Measurements from ENCODE around the gene CEACAM18.
"Not testable (repeated sequence)": the region's sequence is repeated elsewhere in the genome, so short reads cannot be mapped to it uniquely, and the experiment has no call there.

Gene CEACAM18

GRCh38 chr19:51493776-51494175, 15.4 kb downstream of the CEACAM18 start:
- DNase-seq (ENCODE audit: low read depth in 3 of 3): no peak

- no peak for DNase-seq (ENCODE audit: low read depth in 3 of 3)
Observed at GRCh38 chr19:51497666-51498065, 19.3 kb downstream of the CEACAM18 start.

DNA sequence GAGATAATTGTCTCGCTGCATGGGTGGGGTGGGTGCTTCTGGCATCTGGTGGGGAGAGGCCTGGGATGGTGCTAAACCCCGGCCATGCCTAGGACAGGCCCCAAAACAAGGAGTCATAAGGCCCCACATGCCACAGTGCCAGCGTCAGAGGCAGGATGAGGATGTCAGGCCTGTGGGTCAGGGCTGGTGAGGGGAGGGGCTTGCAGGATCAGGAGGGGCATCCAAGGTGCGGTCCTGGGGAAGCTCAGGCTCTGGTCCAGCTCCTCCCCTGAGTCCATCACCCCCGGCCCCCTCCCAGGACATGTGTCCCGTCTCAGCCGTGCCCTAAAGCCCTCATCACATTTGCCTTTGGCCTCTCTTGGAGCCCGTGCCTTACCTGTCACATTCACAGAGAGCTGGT, 22.6 kb downstream of the CEACAM18 start:
- not testable (repeated sequence) for DNase-seq (ENCODE audit: low read depth in 3 of 3)

- peak in 2 of 3 donors; percentile 7 to 19 for DNase-seq (ENCODE audit: low read depth in 3 of 3)
Observed at GRCh38 chr19:51501594-51502263, 23.4 kb downstream of the CEACAM18 start, which contains the start of gene SIGLEC12. Gene SIGLEC12, minus strand, starts transcription at chr19:51501800. Its CDS starts 67 bp downstream, at chr19:51501733.

GRCh38 chr19:51503286-51503817, 25.0 kb downstream of the CEACAM18 start:
- DNase-seq (ENCODE audit: low read depth in 3 of 3): no peak

GRCh38 chr19:51503896-51504295, 25.6 kb downstream of the CEACAM18 start:
- no peak for DNase-seq (ENCODE audit: low read depth in 3 of 3)

GRCh38 chr19:51505904-51506303, 27.6 kb downstream of the CEACAM18 start:
- DNase-seq (ENCODE audit: low read depth in 3 of 3): no peak

- no peak for DNase-seq (ENCODE audit: low read depth in 3 of 3)
Observed at GRCh38 chr19:51507192-51507591, 28.9 kb downstream of the CEACAM18 start.

GRCh38 chr19:51507640-51508058, 29.3 kb downstream of the CEACAM18 start:
- no peak for DNase-seq (ENCODE audit: low read depth in 3 of 3)

GRCh38 chr19:51508059-51508733, 29.9 kb downstream of the CEACAM18 start:
- DNase-seq (ENCODE audit: low read depth in 3 of 3): no peak

DNA sequence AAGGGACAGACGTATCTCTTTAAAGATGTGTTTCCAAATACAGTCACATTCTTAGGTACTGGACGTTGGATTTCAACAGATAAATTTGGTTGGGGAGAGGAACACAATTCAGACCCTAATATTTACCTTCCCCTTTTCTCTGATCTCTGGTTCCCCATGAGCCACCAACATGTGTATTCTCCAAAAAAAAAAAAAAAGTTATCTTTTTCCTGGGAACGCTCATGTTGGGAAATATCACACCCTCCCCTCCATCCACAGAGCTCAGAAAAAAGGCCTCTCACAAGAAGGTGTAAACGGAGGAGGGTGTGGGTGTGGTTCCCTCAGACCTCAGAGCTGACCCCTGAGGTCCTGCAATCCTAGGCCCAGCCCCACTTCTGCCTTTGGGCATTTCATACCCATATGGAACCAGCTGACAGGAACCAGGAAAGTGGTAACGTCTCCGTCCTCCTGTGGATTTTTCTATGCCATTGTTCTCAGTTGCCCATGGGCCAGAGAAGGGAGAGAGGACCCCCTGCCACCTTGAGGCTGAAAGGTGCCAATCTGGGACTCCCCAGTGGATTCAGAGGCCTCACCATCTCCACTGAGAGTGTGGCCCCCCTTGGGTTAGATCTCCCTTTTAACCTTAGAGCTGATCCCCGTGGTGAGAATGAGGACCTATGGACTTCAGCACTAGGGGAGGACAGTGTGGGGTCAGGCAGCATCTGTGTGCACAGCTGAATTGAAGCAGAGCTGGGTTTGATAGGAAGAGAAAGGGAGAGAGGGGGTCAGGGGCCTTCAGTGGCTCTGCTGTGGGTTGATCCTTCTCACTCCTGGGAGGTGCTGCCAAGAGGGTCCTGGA, 31.7 kb downstream of the CEACAM18 start:
- no peak for DNase-seq (ENCODE audit: low read depth in 3 of 3)

DNA sequence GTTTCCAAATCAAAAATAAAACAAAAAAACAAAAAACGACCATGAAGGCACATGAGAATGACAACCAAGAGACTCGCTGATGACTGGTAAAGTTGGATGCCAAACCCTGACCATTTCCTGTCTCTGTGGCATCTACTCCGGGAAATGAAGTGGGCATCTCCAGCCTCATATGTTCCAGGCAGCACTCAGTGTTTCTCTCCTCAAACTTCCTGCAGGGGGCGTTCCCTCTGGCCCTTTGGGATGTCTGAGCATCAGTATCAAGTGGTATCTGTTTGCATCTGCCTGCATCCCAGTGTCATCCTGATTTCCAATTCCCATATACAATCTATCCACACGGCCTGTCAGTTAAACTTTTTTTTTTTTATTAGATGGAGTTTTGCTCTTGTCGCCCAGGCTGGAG, 33.0 kb downstream of the CEACAM18 start:
- DNase-seq (ENCODE audit: low read depth in 3 of 3): no peak

DNA sequence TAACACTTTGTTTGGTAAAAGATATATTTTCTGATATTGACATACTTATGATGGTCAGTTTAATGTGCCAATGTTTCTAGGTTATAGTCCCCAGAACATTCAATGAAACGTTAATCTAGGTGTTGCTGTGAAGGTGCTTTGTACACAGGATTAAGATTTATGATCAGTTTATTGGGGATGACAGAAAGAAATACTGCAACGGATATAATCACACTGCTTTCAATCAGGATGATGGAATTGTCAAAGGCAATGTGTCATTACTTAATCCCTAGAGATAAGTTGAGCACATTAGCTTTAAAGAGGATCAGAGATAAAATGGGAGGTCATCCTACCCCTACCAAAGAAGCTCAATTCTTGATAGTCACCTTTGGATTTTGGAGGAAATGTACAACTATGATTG, 35.6 kb downstream of the CEACAM18 start:
- DNase-seq (ENCODE audit: low read depth in 3 of 3): no peak

DNA sequence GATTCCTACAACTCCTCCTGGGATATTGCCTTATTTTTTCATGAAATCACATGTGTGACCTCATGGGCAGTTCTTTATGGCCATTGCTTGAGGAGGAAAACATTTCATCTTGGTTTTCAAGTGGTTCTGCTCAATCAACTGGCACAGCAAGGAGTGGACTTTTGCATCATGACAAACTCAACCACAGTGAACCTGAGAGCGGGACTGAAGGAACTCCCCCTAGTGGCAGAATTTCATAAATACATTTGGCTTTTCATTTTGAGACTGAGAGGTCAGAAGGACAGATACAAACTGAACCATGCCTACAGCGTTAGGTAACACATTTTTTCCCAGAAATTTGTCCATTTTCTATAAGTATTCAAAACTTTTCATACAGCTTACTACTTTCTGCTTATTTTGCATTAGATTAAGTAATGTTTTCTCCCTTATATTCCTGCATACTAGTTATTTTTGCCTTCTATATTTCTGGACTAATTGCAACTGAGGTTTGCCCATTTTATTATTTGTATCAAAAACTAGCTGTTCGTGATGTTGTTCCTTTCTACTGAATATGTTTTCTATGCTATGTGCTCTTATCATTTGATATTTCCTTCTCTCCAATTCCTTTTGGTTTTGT, 36.6 kb downstream of the CEACAM18 start:
- peak in 1 of 3 donors; percentile 18 for DNase-seq (ENCODE audit: low read depth in 3 of 3)

GRCh38 chr19:51520728-51521127, 42.4 kb downstream of the CEACAM18 start:
- DNase-seq (ENCODE audit: low read depth in 3 of 3): no peak

DNA sequence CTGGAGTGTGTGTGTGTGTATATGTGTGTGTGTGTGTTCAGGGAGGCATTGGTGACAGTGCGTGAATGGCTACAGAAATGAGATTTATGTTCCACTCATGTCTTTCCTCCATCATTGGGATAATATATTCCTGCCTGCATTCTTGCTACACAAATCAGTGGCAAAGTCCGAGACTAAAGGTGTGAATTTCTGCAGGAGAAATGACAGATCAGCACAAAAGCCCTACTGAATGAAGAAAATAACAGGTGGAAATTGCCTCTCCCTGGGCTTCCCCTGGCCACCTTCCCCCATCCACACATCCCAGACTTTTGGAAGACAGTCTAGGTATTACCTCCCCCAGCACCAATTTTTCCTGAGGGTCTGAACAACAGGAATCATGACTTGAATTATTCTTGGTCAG, 43.0 kb downstream of the CEACAM18 start:
- no peak for DNase-seq (ENCODE audit: low read depth in 3 of 3)

DNA sequence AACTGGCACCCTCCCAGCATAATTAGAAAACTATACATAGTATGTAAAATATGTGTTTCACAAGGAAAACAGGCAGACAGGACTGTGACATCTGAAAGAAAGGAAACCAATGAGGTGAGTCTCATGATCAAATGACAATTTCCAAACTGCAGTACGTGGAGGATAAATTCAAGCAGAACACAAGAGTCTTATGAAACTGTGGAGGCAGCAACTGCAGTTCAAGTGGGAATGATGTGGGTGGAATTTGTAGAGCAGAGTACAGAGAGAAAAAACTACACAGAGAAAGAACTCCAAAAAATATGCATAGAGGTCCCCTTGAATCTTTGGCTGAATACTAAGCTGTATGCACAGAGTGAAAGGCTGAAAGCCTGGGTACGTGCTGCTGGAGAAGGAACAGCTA, 43.4 kb downstream of the CEACAM18 start:
- DNase-seq (ENCODE audit: low read depth in 3 of 3): no peak

DNA sequence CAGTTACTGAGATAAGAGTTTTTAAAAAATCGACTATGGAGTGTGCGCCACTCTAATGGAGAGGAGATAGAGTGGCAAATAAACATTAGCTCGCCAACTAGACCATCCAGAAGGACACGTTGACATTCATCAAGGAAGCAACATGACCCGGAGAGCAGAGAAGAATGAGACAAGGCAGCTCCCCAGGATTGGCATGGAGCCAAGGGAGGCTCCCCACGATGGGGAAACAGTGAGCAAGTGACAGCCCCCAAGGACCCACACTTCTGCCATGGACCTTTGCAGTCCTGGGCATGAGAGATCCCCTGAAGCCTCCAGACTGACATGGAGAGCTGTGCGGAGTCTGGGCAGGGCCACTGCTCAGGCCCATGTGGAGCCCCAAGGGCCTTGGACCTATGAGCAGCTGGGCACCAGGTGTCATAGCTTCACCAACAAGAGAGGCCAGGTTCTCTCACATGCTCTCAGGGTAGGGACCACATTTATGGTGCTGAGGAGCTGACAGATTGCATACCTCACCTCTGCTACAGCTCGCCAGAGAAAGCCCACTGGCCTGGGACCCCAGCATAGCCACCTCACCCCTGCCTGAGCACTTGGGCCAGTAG, 46.4 kb downstream of the CEACAM18 start:
- no peak for DNase-seq (ENCODE audit: low read depth in 3 of 3)

GRCh38 chr19:51525651-51526050, 47.3 kb downstream of the CEACAM18 start:
- no peak for DNase-seq (ENCODE audit: low read depth in 3 of 3)

DNA sequence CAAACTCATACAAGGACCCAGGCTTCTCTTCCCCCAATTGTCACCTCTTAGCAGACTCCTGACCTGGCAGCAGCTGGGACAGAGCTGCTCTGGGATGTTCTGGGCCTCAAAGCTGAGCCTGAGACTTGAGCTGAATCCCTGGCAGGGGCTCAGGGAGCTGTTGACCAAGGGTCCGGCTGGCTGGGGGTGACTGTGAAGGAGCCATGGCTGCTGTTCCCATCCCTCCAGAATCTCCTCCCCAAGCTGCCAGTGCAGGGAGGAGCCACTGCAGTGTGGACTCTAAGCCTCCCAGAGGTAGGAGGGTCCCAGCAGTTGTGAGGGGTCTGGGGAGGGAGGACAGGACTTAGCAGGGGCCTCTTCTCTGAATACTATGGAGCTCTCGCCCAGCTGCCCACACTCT, 51.0 kb downstream of the CEACAM18 start:
- DNase-seq (ENCODE audit: low read depth in 3 of 3): no peak

DNA sequence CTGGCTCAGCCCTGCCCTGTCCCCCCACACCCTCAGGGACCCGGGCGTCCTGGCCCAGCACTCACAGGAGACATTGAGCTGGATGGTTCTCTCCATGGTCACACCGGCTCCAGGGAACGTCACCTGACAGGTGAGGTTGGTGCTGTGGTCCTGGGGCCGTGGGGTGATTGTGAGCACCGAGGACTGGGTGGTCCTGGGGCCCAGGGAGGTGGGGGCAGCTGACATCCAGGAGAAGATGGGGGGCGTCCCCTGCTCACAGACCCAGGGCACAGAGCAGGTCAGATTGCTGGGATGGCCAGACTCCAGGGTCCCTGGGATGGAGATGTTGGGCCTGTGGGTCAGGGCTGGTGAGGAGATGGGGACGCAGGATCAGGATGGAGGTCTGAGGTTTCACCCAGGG, 52.3 kb downstream of the CEACAM18 start:
- DNase-seq (ENCODE audit: low read depth in 3 of 3): no peak
